ENCODE measurements around the gene PRRC2B.

DNA sequence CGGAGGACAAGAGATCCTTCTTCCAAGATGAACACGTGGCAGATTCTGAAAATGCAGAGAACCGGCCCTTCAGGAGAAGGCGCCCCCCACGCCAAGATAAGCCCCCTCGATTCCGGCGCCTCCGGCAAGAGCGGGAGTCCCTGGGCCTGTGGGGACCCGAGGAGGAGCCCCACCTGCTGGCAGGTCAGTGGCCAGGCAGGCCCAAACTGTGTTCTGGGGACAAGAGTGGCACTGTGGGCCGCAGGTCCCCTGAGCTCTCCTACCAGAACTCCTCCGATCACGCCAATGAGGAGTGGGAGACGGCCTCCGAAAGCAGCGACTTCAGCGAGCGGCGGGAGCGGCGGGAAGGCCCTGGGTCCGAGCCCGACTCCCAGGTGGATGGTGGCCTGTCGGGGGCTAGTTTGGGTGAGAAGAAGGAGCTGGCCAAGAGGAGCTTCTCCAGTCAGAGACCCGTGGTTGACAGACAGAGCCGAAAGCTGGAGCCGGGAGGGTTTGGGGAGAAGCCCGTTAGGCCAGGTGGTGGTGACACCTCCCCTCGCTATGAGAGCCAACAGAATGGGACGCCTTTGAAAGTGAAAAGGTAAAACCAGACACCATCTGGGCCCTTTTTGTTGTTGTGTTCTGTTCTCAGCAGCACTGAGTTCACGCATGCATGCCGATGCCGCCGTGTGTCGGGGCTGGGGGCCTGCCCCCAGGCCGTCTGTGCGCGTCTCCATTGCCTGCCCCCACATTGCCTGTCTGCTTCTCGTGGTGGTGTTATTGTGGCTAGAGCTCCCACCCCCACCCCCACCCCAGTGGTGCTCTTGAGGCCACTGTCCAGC lies 82.3 kb downstream of the PRRC2B start:
- no peak for TF ChIP-seq EP300 (IDR thresholded peaks at IDR 0.05)
- TF ChIP-seq POLR2A (IDR thresholded peaks at IDR 0.05) = no peak
